Measurements from ENCODE around the gene ACTN1. TPM values are rescaled to one million over a fixed set of nuclear protein-coding genes. Genes with fewer than 3 reads are reported as not detected.

Gene ACTN1
- total and polyA plus RNA-seq, 2 experiments from 2014 or later = 88.0 to 163 TPM

- Histone ChIP-seq H3K4me2 (no peak overlapping the region), H3K4me1 (ENCODE audit: insufficient read depth) (peaks cover 57% of the 10 kb centered on the region), H3K9me2 (replicated peaks; ENCODE audit: insufficient read depth) (no peaks in the 10 kb centered on the region), H3K4me3 (no peak overlapping the region), H3K79me2 (peaks cover 99% of the 10 kb centered on the region), H3K9me3 (ENCODE audit: low read depth) (no peaks in the 10 kb centered on the region), H3K27me3 (no peaks in the 10 kb centered on the region), H3K27ac (no peak overlapping the region), H4K20me1 (ENCODE audit: insufficient read depth, poor library complexity, severe bottlenecking) (peaks cover 13% of the 10 kb centered on the region), H3K36me3 (replicated peaks; ENCODE audit: insufficient read depth, low read depth) (no peaks in the 10 kb centered on the region), H2AFZ (no peak overlapping the region)
- WGBS (ENCODE audit: low lambda C conversion rate, missing lambda C conversion rate) = 80% methylated on average over 16 of the region's 16 CpGs
- no peak for TF ChIP-seq EZH2phosphoT487 (IDR thresholded peaks at IDR 0.05; ENCODE audit: low read depth, severe bottlenecking, unreplicated experiment)
- TF ChIP-seq EZH2 (IDR thresholded peaks at IDR 0.05; ENCODE audit: borderline replicate concordance) = no peak
- TF ChIP-seq, protein P1, sequence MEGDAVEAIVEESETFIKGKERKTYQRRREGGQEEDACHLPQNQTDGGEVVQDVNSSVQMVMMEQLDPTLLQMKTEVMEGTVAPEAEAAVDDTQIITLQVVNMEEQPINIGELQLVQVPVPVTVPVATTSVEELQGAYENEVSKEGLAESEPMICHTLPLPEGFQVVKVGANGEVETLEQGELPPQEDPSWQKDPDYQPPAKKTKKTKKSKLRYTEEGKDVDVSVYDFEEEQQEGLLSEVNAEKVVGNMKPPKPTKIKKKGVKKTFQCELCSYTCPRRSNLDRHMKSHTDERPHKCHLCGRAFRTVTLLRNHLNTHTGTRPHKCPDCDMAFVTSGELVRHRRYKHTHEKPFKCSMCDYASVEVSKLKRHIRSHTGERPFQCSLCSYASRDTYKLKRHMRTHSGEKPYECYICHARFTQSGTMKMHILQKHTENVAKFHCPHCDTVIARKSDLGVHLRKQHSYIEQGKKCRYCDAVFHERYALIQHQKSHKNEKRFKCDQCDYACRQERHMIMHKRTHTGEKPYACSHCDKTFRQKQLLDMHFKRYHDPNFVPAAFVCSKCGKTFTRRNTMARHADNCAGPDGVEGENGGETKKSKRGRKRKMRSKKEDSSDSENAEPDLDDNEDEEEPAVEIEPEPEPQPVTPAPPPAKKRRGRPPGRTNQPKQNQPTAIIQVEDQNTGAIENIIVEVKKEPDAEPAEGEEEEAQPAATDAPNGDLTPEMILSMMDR (IDR thresholded peaks at IDR 0.05; ENCODE audit: poor library complexity) = no peak
- no peak for DNase-seq (ENCODE audit: low spot score)
These were observed 17.1 kb downstream of the ACTN1 start for GRCh38 chr14:68961781-68962584.

DNA sequence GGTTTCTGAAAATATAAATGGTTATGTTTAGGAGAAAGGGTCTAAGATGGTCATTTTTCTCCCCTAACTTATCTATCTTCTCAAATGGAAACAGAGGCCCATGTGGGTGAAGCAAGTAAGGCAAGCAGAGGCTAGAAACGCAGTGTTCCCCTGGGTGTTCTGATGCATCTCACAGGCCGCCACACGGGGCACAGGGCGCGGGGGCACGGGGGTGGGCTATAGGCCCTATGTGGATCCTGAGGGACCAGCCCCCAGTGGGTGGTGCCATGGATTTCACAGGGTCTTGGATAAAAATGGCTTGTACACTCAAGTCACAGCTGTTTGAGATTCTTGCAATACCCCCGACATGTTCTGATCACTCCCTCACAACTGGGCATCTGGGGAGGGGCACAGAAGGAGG lies 17.7 kb downstream of the ACTN1 start:
- H3K36me3 ChIP-seq (replicated peaks; ENCODE audit: insufficient read depth, low read depth) = no peaks in the 10 kb centered on the region
- no peak overlapping the region for H2AFZ ChIP-seq
- no peaks in the 10 kb centered on the region for H3K9me3 ChIP-seq (ENCODE audit: low read depth)
- H3K9me2 ChIP-seq (replicated peaks; ENCODE audit: insufficient read depth) = no peaks in the 10 kb centered on the region
- peaks cover 9% of the 10 kb centered on the region for H4K20me1 ChIP-seq (ENCODE audit: insufficient read depth, poor library complexity, severe bottlenecking)
- peaks cover 54% of the 10 kb centered on the region for H3K4me1 ChIP-seq (ENCODE audit: insufficient read depth)
- no peak overlapping the region for H3K27ac ChIP-seq
- H3K27me3 ChIP-seq = no peaks in the 10 kb centered on the region
- no peak overlapping the region for H3K4me3 ChIP-seq
- peaks cover 99% of the 10 kb centered on the region for H3K79me2 ChIP-seq
- no peak for TF ChIP-seq EZH2phosphoT487 (IDR thresholded peaks at IDR 0.05; ENCODE audit: low read depth, severe bottlenecking, unreplicated experiment)
- TF ChIP-seq, protein P1 (IDR thresholded peaks at IDR 0.05; ENCODE audit: poor library complexity) = no peak
- TF ChIP-seq EZH2 (IDR thresholded peaks at IDR 0.05; ENCODE audit: borderline replicate concordance) = no peak
- DNase-seq (ENCODE audit: low spot score) = no peak
- 83% methylated on average over 7 of the region's 7 CpGs for WGBS (ENCODE audit: low lambda C conversion rate, missing lambda C conversion rate)
- no peak overlapping the region for H3K4me2 ChIP-seq

- Histone ChIP-seq H2AFZ (no peak overlapping the region), H3K9me3 (ENCODE audit: low read depth) (no peaks in the 10 kb centered on the region), H3K9me2 (replicated peaks; ENCODE audit: insufficient read depth) (no peaks in the 10 kb centered on the region), H3K79me2 (peaks cover 99% of the 10 kb centered on the region), H3K36me3 (replicated peaks; ENCODE audit: insufficient read depth, low read depth) (no peaks in the 10 kb centered on the region), H3K4me3 (no peak overlapping the region), H3K27me3 (no peaks in the 10 kb centered on the region), H4K20me1 (ENCODE audit: insufficient read depth, poor library complexity, severe bottlenecking) (peaks cover 7% of the 10 kb centered on the region), H3K27ac (no peak overlapping the region), H3K4me1 (ENCODE audit: insufficient read depth) (peaks cover 54% of the 10 kb centered on the region), H3K4me2 (no peak overlapping the region)
- no peak for DNase-seq (ENCODE audit: low spot score)
- TF ChIP-seq EZH2phosphoT487 (IDR thresholded peaks at IDR 0.05; ENCODE audit: low read depth, severe bottlenecking, unreplicated experiment) = no peak
- TF ChIP-seq EZH2 (IDR thresholded peaks at IDR 0.05; ENCODE audit: borderline replicate concordance) = no peak
- TF ChIP-seq, protein P1 (IDR thresholded peaks at IDR 0.05; ENCODE audit: poor library complexity) = no peak
- WGBS (ENCODE audit: low lambda C conversion rate, missing lambda C conversion rate) = 86% methylated on average over 3 of the region's 3 CpGs
These were observed 19.0 kb downstream of the ACTN1 start for GRCh38 chr14:68960123-68960522.

Measured in hepatocyte (in vitro differentiated cells).